Fibroblast of skin of left quadriceps (primary cell): ENCODE results near the gene SPANXN1.
"Not testable (repeated sequence)": the region's sequence is repeated elsewhere in the genome, so short reads cannot be mapped to it uniquely, and the experiment has no call there.

Experiments
- DNase-seq, 2 experiments: peaks; one replicate each; pipeline ENCODE4 v3.0.0-alpha.2; 2013; ENCODE audit warnings: low read depth in 2 of 2

The SPANXN1 gene

GRCh38 chrX:145247203-145247602 lies at the start of gene SPANXN1:
Gene SPANXN1, plus strand, starts transcription at chrX:145247503. Its CDS starts 84 bp downstream, at chrX:145247587.
- DNase-seq, result not testable (repeated sequence)

DNA sequence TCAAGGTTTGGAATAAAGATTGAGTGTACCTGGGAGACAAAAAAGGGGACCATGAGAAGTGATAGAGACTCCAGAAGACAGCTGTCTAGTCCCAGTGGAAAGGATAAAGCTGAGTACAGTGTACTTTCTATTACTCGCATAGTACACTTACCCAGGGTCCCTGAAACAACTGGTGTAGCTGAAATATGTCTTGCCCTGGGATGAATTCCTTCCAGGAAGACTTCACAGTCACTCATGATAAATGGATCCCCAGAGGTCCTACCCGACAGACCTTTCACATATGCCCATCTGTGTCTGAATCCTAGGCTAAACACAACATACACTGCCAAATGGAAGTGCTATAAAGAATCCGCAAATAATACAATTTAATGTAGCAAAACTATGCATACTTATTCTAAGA lies 48.2 kb upstream of the SPANXN1 start:
- DNase-seq, result no peak

GRCh38 chrX:145213504-145213903 lies 33.8 kb upstream of the SPANXN1 start:
- DNase-seq, result no peak

- DNase-seq, result no peak
Measured at GRCh38 chrX:145292218-145292617, 44.9 kb downstream of the SPANXN1 start.
